Astrocyte (in vitro differentiated cells and primary cell): ENCODE results near the gene PKP4.

ENCODE experiments used
- EZH2 ChIP-seq: IDR thresholded peaks from 2 replicates; pipeline ENCODE4 v1.6.1; 2012; ENCODE audit warnings: mild to moderate bottlenecking, low read length, inconsistent platforms; ENCODE audit not compliant: insufficient read depth
- TF ChIP-seq, protein P1 (sequence below): IDR thresholded peaks from 2 replicates; pipeline ENCODE4 v1.5.1; 2011; ENCODE audit warnings: low read depth, mild to moderate bottlenecking, inconsistent platforms, low read length, moderate library complexity; ENCODE audit not compliant: insufficient read depth

DNA sequence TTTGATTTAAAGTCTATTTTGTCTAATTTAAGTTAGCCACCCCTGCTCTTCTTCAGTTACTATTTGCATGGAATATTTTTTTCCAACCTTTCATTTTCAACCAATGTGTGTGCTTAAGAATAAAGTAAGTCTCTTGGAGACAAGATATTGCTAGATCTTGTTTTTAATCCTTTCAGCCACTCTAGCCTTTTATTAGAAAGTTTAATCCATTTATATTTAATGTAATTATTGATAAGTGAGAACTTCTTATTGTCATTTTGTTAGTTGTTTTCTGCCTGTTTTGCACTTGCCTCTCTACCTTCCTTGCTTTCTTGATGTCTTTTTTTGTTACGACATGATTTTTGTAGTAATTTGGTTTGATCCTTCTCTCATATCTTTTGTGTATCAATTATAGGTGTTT is 46.6 kb upstream of the PKP4 start:
- TF ChIP-seq, protein P1, sequence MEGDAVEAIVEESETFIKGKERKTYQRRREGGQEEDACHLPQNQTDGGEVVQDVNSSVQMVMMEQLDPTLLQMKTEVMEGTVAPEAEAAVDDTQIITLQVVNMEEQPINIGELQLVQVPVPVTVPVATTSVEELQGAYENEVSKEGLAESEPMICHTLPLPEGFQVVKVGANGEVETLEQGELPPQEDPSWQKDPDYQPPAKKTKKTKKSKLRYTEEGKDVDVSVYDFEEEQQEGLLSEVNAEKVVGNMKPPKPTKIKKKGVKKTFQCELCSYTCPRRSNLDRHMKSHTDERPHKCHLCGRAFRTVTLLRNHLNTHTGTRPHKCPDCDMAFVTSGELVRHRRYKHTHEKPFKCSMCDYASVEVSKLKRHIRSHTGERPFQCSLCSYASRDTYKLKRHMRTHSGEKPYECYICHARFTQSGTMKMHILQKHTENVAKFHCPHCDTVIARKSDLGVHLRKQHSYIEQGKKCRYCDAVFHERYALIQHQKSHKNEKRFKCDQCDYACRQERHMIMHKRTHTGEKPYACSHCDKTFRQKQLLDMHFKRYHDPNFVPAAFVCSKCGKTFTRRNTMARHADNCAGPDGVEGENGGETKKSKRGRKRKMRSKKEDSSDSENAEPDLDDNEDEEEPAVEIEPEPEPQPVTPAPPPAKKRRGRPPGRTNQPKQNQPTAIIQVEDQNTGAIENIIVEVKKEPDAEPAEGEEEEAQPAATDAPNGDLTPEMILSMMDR: no peak
- TF ChIP-seq EZH2: no peak
